ENCODE data around the gene BACH2.
"Not testable (repeated sequence)": the region's sequence is repeated elsewhere in the genome, so short reads cannot be mapped to it uniquely, and the experiment has no call there.

The BACH2 gene

GRCh38 chr6:89917216-89917615 is 379.4 kb downstream of the BACH2 start:
- Histone ChIP-seq H3K4me2 (no peak overlapping the region), H3K4me3 (IDR thresholded peaks at IDR 0.05; ENCODE audit: insufficient read depth, low read depth, low read length) (no peak overlapping the region), H3K36me3 (ENCODE audit: insufficient read depth) (no peaks in the 10 kb centered on the region), H2AFZ (ENCODE audit: low read depth) (no peak overlapping the region), H3K79me2 (ENCODE audit: insufficient read depth, low read depth) (no peaks in the 10 kb centered on the region), H3K27ac (no peak overlapping the region), H3K4me1 (ENCODE audit: low read depth, poor library complexity, severe bottlenecking) (no peaks in the 10 kb centered on the region), H4K20me1 (ENCODE audit: insufficient read depth) (no peaks in the 10 kb centered on the region), H3K9ac (no peak overlapping the region), H3K27me3 (ENCODE audit: insufficient read depth, low read depth) (no peaks in the 10 kb centered on the region)
- TF ChIP-seq, protein P1, sequence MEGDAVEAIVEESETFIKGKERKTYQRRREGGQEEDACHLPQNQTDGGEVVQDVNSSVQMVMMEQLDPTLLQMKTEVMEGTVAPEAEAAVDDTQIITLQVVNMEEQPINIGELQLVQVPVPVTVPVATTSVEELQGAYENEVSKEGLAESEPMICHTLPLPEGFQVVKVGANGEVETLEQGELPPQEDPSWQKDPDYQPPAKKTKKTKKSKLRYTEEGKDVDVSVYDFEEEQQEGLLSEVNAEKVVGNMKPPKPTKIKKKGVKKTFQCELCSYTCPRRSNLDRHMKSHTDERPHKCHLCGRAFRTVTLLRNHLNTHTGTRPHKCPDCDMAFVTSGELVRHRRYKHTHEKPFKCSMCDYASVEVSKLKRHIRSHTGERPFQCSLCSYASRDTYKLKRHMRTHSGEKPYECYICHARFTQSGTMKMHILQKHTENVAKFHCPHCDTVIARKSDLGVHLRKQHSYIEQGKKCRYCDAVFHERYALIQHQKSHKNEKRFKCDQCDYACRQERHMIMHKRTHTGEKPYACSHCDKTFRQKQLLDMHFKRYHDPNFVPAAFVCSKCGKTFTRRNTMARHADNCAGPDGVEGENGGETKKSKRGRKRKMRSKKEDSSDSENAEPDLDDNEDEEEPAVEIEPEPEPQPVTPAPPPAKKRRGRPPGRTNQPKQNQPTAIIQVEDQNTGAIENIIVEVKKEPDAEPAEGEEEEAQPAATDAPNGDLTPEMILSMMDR (conservative IDR thresholded peaks at IDR 0.05; ENCODE audit: low read depth, low read length): no peak

- TF ChIP-seq, protein P1 (conservative IDR thresholded peaks at IDR 0.05; ENCODE audit: low read depth, low read length): no peak
- H3K9ac ChIP-seq: no peak overlapping the region
- no peaks in the 10 kb centered on the region for H3K27me3 ChIP-seq (ENCODE audit: insufficient read depth, low read depth)
- H3K4me2 ChIP-seq: no peak overlapping the region
- no peaks in the 10 kb centered on the region for H4K20me1 ChIP-seq (ENCODE audit: insufficient read depth)
- no peaks in the 10 kb centered on the region for H3K4me1 ChIP-seq (ENCODE audit: low read depth, poor library complexity, severe bottlenecking)
- H3K79me2 ChIP-seq (ENCODE audit: insufficient read depth, low read depth): no peaks in the 10 kb centered on the region
- H2AFZ ChIP-seq (ENCODE audit: low read depth): no peak overlapping the region
- H3K36me3 ChIP-seq (ENCODE audit: insufficient read depth): no peaks in the 10 kb centered on the region
- H3K4me3 ChIP-seq (IDR thresholded peaks at IDR 0.05; ENCODE audit: insufficient read depth, low read depth, low read length): no peak overlapping the region
- no peak overlapping the region for H3K27ac ChIP-seq
These were observed 380.3 kb downstream of the BACH2 start for GRCh38 chr6:89916136-89916920.

DNA sequence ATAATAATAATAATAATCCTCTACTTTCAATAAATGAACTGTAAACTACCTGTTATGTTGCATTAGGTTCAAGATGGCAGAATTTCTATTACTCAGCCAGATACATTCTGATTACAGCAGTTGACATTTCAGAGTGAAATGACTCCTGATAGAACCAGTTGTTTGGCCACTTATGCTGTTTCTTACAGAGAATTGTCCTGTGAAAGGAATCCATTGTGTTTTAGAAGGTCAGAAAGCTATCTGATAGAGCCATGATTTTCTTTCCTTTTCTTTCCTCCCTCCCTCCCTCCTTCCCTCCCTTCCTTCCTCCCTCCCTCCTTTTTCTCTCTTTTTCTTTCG is 385.8 kb downstream of the BACH2 start:
- no peaks in the 10 kb centered on the region for H3K79me2 ChIP-seq (ENCODE audit: insufficient read depth, low read depth)

DNA sequence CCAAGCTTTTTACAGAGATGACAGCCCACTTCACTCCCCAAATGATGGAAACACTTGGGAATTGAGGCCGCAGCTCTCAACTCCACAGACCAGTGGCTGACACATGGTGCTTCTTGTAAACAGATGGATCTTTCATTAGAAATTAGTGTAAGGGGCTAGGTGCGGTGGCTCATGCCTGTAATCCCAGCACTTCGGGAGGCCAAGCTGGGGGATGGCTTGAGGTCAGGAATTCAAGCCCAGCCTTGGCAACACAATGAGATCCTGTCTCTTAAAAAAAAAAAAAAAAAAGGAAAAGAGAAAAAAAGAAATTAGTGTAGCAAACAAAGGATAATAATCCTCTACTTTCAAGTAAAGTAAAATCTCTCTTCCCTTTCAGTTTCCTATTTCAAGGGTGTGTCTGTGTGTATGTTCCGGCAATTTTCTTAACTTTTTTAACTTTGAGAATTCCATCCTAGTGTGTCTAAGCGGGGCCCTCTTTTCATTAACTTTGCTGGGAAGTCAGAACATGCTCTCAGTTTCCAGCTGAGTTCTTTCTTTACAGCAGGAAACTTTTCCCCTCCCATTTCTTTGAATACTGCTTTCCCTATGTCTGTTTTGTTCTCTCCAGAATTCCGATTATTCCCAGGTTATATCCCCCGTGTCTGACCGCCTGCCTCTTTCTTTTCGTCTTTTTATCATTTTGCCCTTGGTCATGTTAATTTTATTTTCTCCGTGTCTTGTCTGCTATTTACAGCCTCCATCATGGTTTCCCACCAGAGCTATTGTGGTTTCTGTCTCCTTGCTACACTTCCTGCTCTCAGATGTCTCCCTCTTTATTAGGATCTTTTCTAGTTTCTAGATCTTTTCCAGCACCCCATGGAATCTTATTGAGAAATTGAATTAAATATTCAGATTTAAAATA is 386.4 kb downstream of the BACH2 start:
- H3K27me3 ChIP-seq (ENCODE audit: insufficient read depth, low read depth); H4K20me1 ChIP-seq (ENCODE audit: insufficient read depth); H3K4me3 ChIP-seq (IDR thresholded peaks at IDR 0.05; ENCODE audit: insufficient read depth, low read depth, low read length); H3K79me2 ChIP-seq (ENCODE audit: insufficient read depth, low read depth); H3K9ac ChIP-seq; H2AFZ ChIP-seq (ENCODE audit: low read depth); H3K4me2 ChIP-seq; H3K4me1 ChIP-seq (ENCODE audit: low read depth, poor library complexity, severe bottlenecking); H3K36me3 ChIP-seq (ENCODE audit: insufficient read depth); H3K27ac ChIP-seq: not testable (repeated sequence)

More for the DNA sequence above, 385.8 kb downstream of the BACH2 start:
- H3K4me1 ChIP-seq (ENCODE audit: low read depth, poor library complexity, severe bottlenecking): no peaks in the 10 kb centered on the region
- no peak overlapping the region for H2AFZ ChIP-seq (ENCODE audit: low read depth)
- H3K4me3 ChIP-seq (IDR thresholded peaks at IDR 0.05; ENCODE audit: insufficient read depth, low read depth, low read length): no peak overlapping the region
- no peaks in the 10 kb centered on the region for H3K27me3 ChIP-seq (ENCODE audit: insufficient read depth, low read depth)
- no peaks in the 10 kb centered on the region for H4K20me1 ChIP-seq (ENCODE audit: insufficient read depth)
- no peak overlapping the region for H3K4me2 ChIP-seq
- H3K9ac ChIP-seq: no peak overlapping the region
- H3K27ac ChIP-seq: no peak overlapping the region
- no peaks in the 10 kb centered on the region for H3K36me3 ChIP-seq (ENCODE audit: insufficient read depth)
- TF ChIP-seq, protein P1 (conservative IDR thresholded peaks at IDR 0.05; ENCODE audit: low read depth, low read length): no peak
